Measurements from ENCODE around the gene ADGRL3.

DNA sequence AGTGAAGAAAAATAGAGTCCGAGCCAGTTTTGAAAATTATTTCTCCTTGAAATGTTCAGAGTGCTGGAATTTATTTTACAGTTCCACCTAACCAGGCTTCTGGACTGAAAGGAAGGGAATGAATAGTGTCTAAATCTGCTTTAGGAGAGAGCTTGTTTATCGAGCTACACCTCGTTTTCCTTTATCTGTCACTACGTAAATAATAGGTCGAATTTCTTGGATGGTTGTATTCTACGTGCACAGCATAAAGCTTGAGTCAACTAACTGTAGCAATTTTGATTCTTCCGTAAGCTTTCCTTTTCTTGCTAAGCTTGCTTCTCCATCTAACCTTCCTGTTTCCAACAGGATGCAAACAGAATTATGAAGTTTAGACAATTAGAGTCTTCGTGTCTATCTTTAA is 48.6 kb downstream of the ADGRL3 start:
- TF ChIP-seq, protein P1, sequence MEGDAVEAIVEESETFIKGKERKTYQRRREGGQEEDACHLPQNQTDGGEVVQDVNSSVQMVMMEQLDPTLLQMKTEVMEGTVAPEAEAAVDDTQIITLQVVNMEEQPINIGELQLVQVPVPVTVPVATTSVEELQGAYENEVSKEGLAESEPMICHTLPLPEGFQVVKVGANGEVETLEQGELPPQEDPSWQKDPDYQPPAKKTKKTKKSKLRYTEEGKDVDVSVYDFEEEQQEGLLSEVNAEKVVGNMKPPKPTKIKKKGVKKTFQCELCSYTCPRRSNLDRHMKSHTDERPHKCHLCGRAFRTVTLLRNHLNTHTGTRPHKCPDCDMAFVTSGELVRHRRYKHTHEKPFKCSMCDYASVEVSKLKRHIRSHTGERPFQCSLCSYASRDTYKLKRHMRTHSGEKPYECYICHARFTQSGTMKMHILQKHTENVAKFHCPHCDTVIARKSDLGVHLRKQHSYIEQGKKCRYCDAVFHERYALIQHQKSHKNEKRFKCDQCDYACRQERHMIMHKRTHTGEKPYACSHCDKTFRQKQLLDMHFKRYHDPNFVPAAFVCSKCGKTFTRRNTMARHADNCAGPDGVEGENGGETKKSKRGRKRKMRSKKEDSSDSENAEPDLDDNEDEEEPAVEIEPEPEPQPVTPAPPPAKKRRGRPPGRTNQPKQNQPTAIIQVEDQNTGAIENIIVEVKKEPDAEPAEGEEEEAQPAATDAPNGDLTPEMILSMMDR (IDR thresholded peaks at IDR 0.05), result no peak
- no peak for TF ChIP-seq POLR2A (IDR thresholded peaks at IDR 0.05)

All from thyroid gland (tissue), 4 donors.